GM12878 (cell line): ENCODE measurements around the gene UBA5. TPM values are rescaled to one million over a fixed set of nuclear protein-coding genes. Genes with fewer than 3 reads are reported as not detected.

Experiments used
- ATAC-seq: fragments of 200-7000 bp; cut with Tn5 transposase; 3 replicates; pipeline ENCODE4 v1.9.1; 2020; ENCODE audit warnings: mild to moderate bottlenecking, moderate library complexity
- BruUV-seq: library from RNA; stranded (reverse); fragments of 400-500 nt; replicated peaks from 2 replicates; lab custom pipeline; 2021; lab: Mats Ljungman, UMichigan
- CTCF ChIA-PET: fragments of 300-600 bp; sonication (Branson Sonifier 250); formaldehyde crosslinking; extraction: SDS; loops from one replicate; lab custom pipeline; 2021; ENCODE audit warnings: inconsistent platforms; lab: Yijun Ruan, JAX
- POLR2A ChIA-PET: fragments of 350-600 bp; formaldehyde crosslinking; extraction: SDS; loops from one replicate; lab custom pipeline; 2021; ENCODE audit warnings: inconsistent platforms; lab: Charles Lee
- RAD21 ChIA-PET: fragments of 300-600 bp; sonication (Branson Sonifier 250); formaldehyde crosslinking; loops from one replicate; lab custom pipeline; 2023; ENCODE audit warnings: antibody characterized with exemption; ENCODE audit not compliant: unreplicated experiment; lab: Charles Lee
- SMC1A ChIA-PET: fragments of 300-600 bp; sonication (Branson Sonifier 250); formaldehyde crosslinking; loops from one replicate; lab custom pipeline; 2023; ENCODE audit not compliant: unreplicated experiment, uncharacterized antibody; lab: Charles Lee
- DNase-seq: peaks from one replicate; pipeline ENCODE4 v3.0.0-alpha.2; 2011; ENCODE audit warnings: low read depth, low spot score
- FAIRE-seq: peaks from 3 replicates; lab custom pipeline; 2011; peaks lifted over from hg19 to GRCh38; lab: Jason Lieb, UNC
- H2AFZ ChIP-seq: 2 replicates; pipeline ENCODE4 v1.6.0; 2011; ENCODE audit warnings: low read depth, low read length, control low read depth; ENCODE audit not compliant: control insufficient read depth
- H3K27ac ChIP-seq: 2 replicates; pipeline ENCODE4 v1.5.1; 2011; ENCODE audit warnings: control low read depth; ENCODE audit not compliant: control insufficient read depth, insufficient read depth
- H3K27me3 ChIP-seq, 2 experiments: replicated peaks in 1 of 2; 2 replicates each; pipeline versions ENCODE4 v1.6.0 to v1.6.1; 2011; ENCODE audit warnings: low read length in 1 of 2; ENCODE audit not compliant: control insufficient read depth in 2 of 2, insufficient read depth in 2 of 2
- H3K36me3 ChIP-seq, 2 experiments: 2 replicates each; pipeline ENCODE4 v1.5.1; 2011; ENCODE audit warnings: low read length in 1 of 2; ENCODE audit not compliant: control insufficient read depth in 2 of 2, insufficient read depth in 2 of 2
- H3K4me1 ChIP-seq: 2 replicates; pipeline ENCODE4 v1.6.1; 2011; ENCODE audit warnings: mild to moderate bottlenecking, low read length, moderate library complexity, mixed read lengths; ENCODE audit not compliant: control insufficient read depth, insufficient read depth
- H3K4me2 ChIP-seq: 2 replicates; pipeline ENCODE4 v1.6.0; 2011; ENCODE audit warnings: control low read depth; ENCODE audit not compliant: control insufficient read depth, insufficient read depth
- H3K4me3 ChIP-seq: fragments of 200-600 bp; sonication (generic); 2 replicates; pipeline ENCODE4 v1.5.1; 2016
- H3K79me2 ChIP-seq: 2 replicates; pipeline ENCODE4 v1.6.0; 2011; ENCODE audit warnings: low read length; ENCODE audit not compliant: control insufficient read depth, insufficient read depth
- H3K9ac ChIP-seq: 2 replicates; pipeline ENCODE4 v1.8.0; 2011; ENCODE audit warnings: low read length, control low read depth, mixed read lengths; ENCODE audit not compliant: control insufficient read depth, insufficient read depth
- H3K9me3 ChIP-seq: replicated peaks from 3 replicates; pipeline ENCODE4 v1.5.1; 2011; ENCODE audit warnings: mild to moderate bottlenecking, low read length; ENCODE audit not compliant: control insufficient read depth, insufficient read depth
- H4K20me1 ChIP-seq: 2 replicates; pipeline ENCODE4 v1.6.0; 2011; ENCODE audit not compliant: control insufficient read depth, insufficient read depth
- ZNF622 ChIP-seq: fragments of 450-650 bp; IDR thresholded peaks from 2 replicates; pipeline ENCODE4 v1.6.1; 2017; ENCODE audit warnings: mild to moderate bottlenecking, inconsistent platforms
- WGBS: methylation state at CpG from one replicate; pipeline ENCODE4 v1.1.6; 2016; ENCODE audit warnings: low lambda C conversion rate; ENCODE audit not compliant: insufficient replicate concordance, insufficient coverage; ENCODE audit errors: missing lambda C conversion rate; 5-methylcytosine and 5-hydroxymethylcytosine counted together
- in situ Hi-C: fragments of 300-500 bp; cut with MboI; formaldehyde crosslinking; loops from 9 replicates; pipeline ENCODE4 v1.14.3; 2018; ENCODE audit warnings: mixed read lengths
- intact Hi-C: fragments of 100-400 bp; cut with micrococcal nuclease; formaldehyde crosslinking; loops from one replicate; pipeline ENCODE4 v1.14.2; 2022; ENCODE audit not compliant: unreplicated experiment
- polyA plus RNA-seq, 11 experiments: library from polyadenylated mRNA; depleted of rRNA in 4 of 11; unstranded in 6 of 11; stranded (reverse) in 5 of 11; fragments of >200 nt; fragmentation: Nextera tagmentation in 4 of 11; fragmentation: Illumina TruSeq in 1 of 11; extraction: Ambion mirVana in 4 of 11; extraction: Trizol in 1 of 11; gene quantifications; 1 replicate in 1 of 11; 2 replicates in 10 of 11; pipeline versions ENCODE4 v1.2.1 to v1.2.3, GENCODE V29; 2011 to 2016; ENCODE audit warnings: inconsistent platforms in 2 of 11, missing spikeins in 2 of 11, low read depth in 1 of 11
- total RNA-seq, 4 experiments: library from RNA; depleted of rRNA in 3 of 4; stranded (reverse); fragments of >200 nt in 3 of 4; fragmentation: Illumina TruSeq in 1 of 4; extraction: Trizol in 1 of 4; gene quantifications; 2 replicates each; pipeline versions ENCODE4 v1.2.1 to v1.2.3, GENCODE V29; 2013 to 2021
- TF ChIP-seq, protein P1 (sequence below): IDR thresholded peaks from 2 replicates; pipeline ENCODE4 v1.6.1; 2012; ENCODE audit warnings: improper control_type of control experiment, low read depth, low read length; ENCODE audit not compliant: insufficient replicate concordance

UBA5 gene
- total and polyA plus RNA-seq, 10 of the 15 experiments (the other 5 are each of a cell fraction or from before 2014, with no cell fraction given): 10.2 to 62.1 (median 43.8) TPM

- TF ChIP-seq, protein P1, sequence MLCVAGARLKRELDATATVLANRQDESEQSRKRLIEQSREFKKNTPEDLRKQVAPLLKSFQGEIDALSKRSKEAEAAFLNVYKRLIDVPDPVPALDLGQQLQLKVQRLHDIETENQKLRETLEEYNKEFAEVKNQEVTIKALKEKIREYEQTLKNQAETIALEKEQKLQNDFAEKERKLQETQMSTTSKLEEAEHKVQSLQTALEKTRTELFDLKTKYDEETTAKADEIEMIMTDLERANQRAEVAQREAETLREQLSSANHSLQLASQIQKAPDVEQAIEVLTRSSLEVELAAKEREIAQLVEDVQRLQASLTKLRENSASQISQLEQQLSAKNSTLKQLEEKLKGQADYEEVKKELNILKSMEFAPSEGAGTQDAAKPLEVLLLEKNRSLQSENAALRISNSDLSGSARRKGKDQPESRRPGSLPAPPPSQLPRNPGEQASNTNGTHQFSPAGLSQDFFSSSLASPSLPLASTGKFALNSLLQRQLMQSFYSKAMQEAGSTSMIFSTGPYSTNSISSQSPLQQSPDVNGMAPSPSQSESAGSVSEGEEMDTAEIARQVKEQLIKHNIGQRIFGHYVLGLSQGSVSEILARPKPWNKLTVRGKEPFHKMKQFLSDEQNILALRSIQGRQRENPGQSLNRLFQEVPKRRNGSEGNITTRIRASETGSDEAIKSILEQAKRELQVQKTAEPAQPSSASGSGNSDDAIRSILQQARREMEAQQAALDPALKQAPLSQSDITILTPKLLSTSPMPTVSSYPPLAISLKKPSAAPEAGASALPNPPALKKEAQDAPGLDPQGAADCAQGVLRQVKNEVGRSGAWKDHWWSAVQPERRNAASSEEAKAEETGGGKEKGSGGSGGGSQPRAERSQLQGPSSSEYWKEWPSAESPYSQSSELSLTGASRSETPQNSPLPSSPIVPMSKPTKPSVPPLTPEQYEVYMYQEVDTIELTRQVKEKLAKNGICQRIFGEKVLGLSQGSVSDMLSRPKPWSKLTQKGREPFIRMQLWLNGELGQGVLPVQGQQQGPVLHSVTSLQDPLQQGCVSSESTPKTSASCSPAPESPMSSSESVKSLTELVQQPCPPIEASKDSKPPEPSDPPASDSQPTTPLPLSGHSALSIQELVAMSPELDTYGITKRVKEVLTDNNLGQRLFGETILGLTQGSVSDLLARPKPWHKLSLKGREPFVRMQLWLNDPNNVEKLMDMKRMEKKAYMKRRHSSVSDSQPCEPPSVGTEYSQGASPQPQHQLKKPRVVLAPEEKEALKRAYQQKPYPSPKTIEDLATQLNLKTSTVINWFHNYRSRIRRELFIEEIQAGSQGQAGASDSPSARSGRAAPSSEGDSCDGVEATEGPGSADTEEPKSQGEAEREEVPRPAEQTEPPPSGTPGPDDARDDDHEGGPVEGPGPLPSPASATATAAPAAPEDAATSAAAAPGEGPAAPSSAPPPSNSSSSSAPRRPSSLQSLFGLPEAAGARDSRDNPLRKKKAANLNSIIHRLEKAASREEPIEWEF: no peak
- TF ChIP-seq ZNF622: no peak
Measured at GRCh38 chr3:132642539-132642847, 17.6 kb upstream of the UBA5 start (continued).

GRCh38 chr3:132643366-132643765 lies 16.8 kb upstream of the UBA5 start:
- POLR2A ChIA-PET: no interaction called here
- no peaks in the 10 kb centered on the region for H3K79me2 ChIP-seq
- H3K9me3 ChIP-seq: no peaks in the 10 kb centered on the region
- intact Hi-C loops (no loop called here), in situ Hi-C loops (loop anchor here (10.0 kb wide), 1 partner anchor 99 kb away; no protein-coding TSS in a partner anchor)
- no peaks in the 10 kb centered on the region for H3K4me1 ChIP-seq
- H3K36me3 ChIP-seq: no peaks in the 10 kb centered on the region; a peak in 2 of 4 replicates
- DNase-seq (no peak), ATAC-seq (no peak), FAIRE-seq (no peak)
- no peak overlapping the region for H3K4me3 ChIP-seq
- H3K4me2 ChIP-seq: no peak overlapping the region
- no peak overlapping the region for H3K9ac ChIP-seq
- BruUV-seq: no TSS peak
- no peaks in the 10 kb centered on the region for H4K20me1 ChIP-seq
- H3K27me3 ChIP-seq: no peaks in the 10 kb centered on the region
- no peak for TF ChIP-seq ZNF622
- WGBS: 47% methylated on average over 2 of the region's 2 CpGs
- RAD21 ChIA-PET: interaction anchor here (1.3 to 3.9 kb wide), 7 partner anchors 16 to 113 kb away, joined by 3 to 53 read pairs (median 5); partner anchors contain the start of gene ACAD11
- H2AFZ ChIP-seq: no peak overlapping the region
- H3K27ac ChIP-seq: no peak overlapping the region
- SMC1A ChIA-PET: interaction anchor here (0.6 to 9.1 kb wide), 14 partner anchors 9 to 1621 kb away, joined by 3 to 100 read pairs (median 4); partner anchors contain the start of gene ACKR4
- CTCF ChIA-PET: interaction anchor here (0.7 to 6.0 kb wide), 26 partner anchors 10 to 292 kb away, joined by 3 to 203 read pairs (median 6); partner anchors contain the start of genes ACAD11 and UBA5
